Measurements from ENCODE around the gene SPANXN4.

The SPANXN4 gene, protein sequence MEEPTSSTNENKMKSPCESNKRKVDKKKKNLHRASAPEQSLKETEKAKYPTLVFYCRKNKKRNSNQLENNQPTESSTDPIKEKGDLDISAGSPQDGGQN

DNA sequence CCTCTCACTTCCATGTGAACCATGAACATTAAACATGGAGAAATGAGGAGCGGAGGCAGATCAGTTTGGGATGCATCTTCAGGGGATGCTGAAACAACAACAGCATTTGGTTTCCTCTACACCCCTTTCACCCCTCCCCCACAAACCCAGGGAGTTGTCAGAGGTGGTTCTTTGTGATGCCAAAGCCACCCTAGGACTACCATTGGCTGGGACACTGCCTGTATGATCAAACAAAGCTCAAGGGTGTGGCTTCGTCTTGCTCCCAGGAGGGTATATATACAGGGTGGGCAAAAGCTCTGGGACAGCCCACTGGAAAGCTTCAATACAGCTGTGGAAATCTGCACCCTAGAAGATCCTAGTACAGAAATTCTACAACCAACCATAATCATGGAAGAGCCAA lies at the start of gene SPANXN4:
Gene SPANXN4, plus strand, starts transcription at position 301 of the 400 bp plus-strand sequence. Its CDS starts 87 bp downstream, at position 388.
- FAIRE-seq, result no peak

DNA sequence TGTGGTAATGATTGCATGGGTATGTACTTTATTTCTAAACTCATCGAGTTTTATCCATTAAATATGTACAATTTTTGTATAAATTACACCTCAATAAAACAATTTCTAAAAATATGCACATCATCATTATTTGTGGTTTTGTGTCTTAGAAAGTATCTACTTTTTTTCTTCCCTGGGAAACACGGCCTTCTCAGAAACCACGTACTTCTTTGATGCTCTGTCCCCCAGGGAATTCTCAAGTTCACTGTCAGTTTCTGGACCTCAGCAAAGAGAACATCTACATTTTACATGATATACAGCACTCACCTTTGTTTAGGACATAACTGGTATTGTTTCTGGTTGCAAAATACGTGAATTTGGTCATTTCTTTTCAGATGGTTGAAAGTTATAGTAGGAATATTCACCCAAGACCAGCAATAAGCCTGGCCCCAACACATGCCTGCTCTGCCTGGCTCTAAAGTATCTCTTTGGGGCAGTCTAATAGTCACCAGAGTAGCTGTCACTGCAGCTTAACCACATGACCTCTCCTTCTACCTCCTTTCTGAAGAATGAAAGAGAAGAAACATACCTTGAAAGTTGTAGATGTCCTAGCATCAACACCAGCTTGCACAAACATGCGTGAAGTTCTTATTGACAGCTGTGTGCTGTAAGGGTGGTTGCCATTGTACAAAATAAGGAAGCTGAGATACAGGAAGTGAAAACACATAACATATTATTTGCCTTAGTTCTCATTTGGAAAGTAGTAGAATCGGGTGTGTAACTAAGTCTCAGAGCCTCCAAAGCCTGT lies 48.4 kb upstream of the SPANXN4 start:
- FAIRE-seq, result no peak

DNA sequence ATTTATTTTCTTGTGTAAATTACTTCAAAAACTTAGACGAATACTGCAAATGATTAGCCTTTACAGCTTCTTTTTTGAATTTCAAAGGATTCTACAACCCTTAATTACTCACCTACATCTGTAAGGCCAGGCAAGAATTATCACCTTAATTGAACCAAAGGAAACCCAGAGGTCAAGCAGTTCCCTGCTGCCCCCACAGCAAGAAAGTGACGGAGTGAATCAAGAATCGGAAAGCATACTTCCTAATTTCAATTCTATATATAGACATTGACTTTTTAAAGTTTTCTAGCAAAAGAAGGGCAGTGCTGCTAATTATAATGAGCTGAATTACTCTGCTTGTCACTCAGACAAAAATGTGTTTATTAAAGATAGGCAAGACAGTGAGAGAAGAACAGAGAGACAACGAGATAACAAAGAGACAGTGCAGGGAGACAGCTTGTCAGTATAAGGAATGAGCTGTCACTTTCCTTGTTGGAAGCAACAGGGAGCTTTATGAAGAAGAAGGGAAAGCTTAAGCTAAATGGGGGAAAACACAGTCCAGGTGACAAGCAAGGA lies 47.5 kb upstream of the SPANXN4 start:
- no peak for FAIRE-seq

DNA sequence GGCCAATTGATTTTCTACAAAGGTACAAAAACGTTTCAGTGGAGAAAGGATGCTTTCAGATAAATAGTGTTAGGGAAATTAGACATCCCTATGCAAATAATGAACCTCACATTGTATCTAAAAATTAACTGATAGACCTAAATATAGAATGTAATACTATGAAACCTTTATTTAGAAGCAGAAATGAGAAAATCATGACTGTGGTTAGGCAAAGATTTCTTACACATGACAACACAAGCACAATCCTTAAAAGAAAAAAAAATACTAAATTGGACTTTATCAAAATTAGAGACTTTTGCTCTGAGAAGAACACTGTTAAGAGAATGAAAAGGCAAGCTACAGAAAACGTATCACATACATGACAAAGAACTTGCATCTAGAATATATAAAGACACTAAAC lies 43.0 kb upstream of the SPANXN4 start:
- no peak for FAIRE-seq

DNA sequence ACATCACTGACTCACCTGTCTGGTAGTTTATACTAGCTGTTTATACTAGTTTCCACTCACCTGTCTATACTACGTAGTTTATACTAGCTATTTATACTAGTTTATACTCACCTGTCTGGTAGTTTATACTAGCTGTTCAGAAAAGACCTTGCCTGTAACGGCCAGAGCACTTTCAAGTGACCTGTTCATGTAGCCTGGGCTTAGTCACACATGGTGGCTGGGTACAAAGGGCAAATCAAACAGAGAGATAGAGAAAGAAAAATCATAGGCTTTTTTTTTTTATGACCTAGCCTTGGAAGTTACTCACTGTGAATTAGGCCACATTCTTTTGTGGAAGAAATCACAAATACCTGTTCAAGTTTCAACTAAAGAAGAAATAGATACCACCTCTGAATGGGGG lies 30.7 kb upstream of the SPANXN4 start:
- FAIRE-seq, result no peak

DNA sequence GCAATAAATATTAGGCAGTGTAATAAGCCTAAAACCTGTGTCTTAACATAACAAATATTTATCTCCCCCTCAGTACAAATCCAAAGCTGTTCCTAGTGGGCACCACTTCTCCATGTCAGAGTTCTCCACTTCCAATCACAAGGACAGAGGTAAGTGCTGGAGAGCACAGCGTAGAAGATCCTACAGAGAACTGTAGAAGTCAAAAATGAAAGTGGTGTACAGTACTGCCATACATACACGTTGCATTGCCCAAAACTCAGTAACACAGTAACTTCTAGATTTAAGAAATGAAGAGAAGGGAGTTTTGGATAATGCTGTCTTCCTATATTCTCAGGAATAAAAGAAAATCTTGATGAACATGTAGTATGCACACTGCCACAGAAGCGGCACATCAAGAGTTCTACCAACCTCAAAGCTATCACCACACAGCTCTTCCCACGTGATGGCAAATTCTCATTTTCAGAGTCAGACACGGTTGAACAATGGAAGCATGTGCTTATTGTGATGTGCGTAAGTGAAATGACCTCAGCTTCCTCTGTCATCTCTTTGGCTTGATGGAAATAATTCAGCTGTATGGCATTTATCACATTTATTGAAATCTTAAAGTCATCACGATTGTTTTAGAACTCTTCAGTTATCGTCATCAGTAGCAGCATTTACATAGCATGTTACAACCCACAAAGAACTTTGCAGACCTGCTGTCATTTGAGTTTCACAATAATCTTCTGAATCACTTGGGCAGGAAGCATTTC lies 27.1 kb upstream of the SPANXN4 start:
- no peak for FAIRE-seq

DNA sequence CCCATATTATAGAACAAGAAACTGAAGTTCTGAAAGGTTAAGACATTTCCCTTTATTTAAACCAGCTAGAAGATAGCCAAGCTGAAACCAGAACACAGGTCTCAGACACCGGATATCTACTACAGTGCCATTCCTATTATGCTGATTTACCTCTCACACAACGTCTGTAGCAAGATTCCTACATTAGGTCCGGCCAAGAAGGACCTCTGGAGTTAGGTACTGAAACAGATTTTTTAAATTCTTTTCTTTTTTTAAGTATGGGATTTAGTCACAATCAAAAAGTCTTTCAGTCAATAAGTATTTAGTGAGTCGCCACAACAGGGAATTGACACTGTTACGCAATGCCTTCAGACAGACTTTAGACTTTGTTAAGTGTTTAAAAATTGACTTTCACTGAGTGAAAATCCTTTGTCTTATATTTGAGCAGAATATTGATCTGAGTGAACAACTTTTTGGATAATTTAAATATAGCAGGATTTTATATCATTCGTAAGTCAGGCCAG lies 26.5 kb upstream of the SPANXN4 start:
- FAIRE-seq, result no peak

DNA sequence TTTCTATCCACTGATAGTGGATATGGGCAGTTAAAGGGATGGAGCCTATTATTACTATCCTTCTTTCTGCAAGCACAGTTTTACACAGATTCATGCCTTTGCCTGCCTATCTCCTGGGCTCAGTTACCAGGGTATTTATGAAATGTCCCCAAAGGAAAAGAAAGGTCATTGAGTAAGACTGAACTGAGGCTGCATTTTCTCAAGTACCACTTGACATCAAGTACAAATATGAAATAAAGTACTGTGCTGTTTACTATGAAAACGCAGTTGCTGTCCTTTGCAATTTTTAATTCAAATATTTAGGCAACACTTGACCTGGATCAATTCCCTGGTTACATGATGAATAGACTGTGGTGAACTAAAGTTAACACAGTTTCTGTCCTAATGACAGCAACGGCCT lies 23.5 kb upstream of the SPANXN4 start:
- FAIRE-seq, result no peak

DNA sequence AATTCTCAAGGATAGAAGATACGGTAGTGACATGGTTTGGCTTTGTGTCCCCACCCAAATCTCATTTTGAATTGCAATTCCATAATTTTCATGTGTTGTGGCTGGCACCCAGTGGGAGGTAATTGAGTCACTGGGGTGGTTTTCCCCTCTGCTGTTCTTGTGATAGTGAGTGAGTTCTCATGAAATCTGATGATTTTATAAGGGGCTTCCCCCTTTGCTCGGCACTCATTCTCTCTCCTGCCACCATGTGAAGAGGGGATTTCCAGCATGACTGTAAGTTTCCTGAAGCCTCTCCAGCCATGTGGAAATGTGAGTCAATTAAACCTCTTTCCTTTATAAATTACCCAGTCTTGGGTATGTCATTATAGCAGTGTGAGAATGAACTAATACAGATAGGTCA lies 8.5 kb upstream of the SPANXN4 start:
- no peak for FAIRE-seq

DNA sequence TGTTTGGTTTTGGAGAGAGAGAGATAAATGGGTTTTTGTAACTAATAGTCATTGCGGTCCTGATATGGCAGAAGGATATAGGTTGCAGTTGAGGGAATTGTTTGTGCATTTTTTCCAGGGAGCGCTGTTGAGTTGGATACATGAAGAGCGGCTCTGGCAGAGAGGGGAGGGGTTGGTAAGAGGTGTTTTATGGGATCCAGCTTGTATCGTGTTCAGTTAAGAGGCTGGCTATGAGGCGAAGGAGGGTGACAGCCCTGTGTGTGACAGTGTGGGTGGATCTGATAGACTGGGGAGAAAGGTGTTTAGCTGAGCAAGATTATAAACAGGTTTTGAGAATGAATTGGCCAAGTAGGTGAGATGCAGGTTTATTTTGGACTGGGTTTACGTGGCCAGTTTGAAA lies 1.5 kb downstream of the SPANXN4 start:
- no peak for FAIRE-seq

DNA sequence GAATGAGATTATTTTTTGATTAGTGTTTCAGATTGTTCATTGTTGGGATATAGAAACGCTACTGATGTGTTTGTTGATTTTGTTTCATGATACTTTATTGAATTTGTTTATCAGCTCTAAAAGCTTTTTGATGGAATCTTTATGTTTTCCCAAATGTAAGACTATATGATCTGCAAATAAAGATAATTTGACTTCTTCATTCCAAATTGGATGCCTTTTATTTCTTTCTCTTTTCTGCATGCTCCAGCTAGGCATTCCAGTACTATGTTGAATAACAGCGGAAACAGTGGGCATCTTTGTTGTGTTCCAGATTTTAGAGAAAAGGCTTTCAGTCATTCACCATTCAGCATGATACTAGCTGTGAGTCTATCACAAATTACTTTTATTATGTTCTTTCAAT lies 21.8 kb downstream of the SPANXN4 start:
- FAIRE-seq, result no peak

DNA sequence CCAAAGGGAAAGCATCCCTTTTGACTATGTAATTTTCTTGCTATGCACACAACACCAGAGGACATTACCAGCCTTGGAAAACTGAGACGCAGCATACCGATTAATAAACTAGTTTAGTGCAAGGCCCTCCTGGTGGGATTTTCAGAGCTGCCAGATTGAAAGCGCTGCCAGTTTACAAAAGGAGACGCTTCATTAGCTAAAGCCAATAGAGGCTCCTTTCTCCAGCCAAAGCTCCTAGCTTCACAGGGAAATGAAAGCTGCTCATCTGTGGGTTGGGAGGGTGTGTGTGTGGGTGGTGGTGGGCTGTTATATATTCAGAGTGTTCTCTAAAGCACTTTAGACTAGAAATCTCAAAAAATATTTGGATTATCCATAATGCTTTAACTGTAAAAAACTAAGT lies 32.4 kb downstream of the SPANXN4 start:
- FAIRE-seq, result no peak

DNA sequence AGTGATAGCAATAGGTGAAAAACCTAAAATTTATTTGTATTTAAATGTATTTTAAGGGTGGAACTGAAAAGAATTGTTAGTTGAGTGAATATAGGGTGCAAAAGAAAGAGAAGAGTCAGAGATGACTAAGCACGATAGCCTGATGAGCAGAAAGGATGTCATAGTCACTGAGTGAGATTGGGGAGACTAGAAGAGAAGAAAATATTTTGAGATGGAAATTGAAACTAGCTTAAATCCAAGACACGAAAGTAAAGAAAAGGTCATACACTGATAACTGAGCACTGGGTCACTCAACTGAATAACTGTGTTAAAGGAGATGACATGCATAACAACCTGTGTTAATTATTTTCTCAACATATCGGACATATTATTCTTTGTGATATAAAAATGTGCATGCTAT lies 55.5 kb downstream of the SPANXN4 start:
- FAIRE-seq, result no peak

DNA sequence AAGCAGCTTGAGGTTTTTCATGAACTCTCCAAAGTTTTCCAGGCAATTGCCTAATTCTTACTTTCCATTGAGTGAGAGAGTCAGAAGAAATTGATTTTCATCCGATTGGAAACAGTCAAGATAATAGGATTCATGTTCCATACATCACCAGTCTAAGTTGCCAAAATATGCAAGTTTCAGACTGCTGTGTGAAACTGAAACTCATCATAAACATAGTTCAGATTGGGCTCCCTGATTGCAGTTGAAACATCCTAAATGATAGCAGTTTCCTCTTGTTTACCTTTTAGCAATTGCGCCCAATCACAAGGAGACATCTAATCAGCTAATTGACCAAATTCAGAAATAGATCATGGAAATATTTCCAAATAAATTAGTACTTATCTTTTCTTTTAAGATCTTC lies 56.8 kb downstream of the SPANXN4 start:
- no peak for FAIRE-seq
